Jurkat, Clone E6-1 (cell line): Measurements from ENCODE around the gene CCL5.
"Not testable (repeated sequence)": the region's sequence is repeated elsewhere in the genome, so short reads cannot be mapped to it uniquely, and the experiment has no call there.

Experiments
- DNase-seq: peaks from one replicate; pipeline ENCODE4 v3.0.0-alpha.2; 2011; ENCODE audit warnings: low read depth, low spot score
- H3K4me3 ChIP-seq: 2 replicates; pipeline ENCODE4 v1.5.1; 2011; ENCODE audit warnings: mild to moderate bottlenecking, low read length, control low read depth, moderate library complexity

The CCL5 gene

GRCh38 chr17:35900708-35901480 lies 20.7 kb upstream of the CCL5 start:
- H3K4me3 ChIP-seq, result no peak overlapping the region
- DNase-seq, result no peak

GRCh38 chr17:35900280-35900679 lies 20.1 kb upstream of the CCL5 start:
- DNase-seq, result no peak
- H3K4me3 ChIP-seq, result no peak overlapping the region

GRCh38 chr17:35898283-35899070 lies 18.3 kb upstream of the CCL5 start:
- H3K4me3 ChIP-seq, result no peak overlapping the region
- DNase-seq, result peak; percentile 34

- DNase-seq, H3K4me3 ChIP-seq: not testable (repeated sequence)
Observed at GRCh38 chr17:35897772-35898171, 17.6 kb upstream of the CCL5 start.

- no peak overlapping the region for H3K4me3 ChIP-seq
- DNase-seq, result no peak
Observed at GRCh38 chr17:35895636-35896587, 15.8 kb upstream of the CCL5 start.

- DNase-seq, result no peak
- no peak overlapping the region for H3K4me3 ChIP-seq
Observed at GRCh38 chr17:35894206-35894605, 14.0 kb upstream of the CCL5 start.

GRCh38 chr17:35893751-35894150 lies 13.6 kb upstream of the CCL5 start:
- no peak overlapping the region for H3K4me3 ChIP-seq
- DNase-seq, result no peak

- no peak for DNase-seq
- no peak overlapping the region for H3K4me3 ChIP-seq
Observed at GRCh38 chr17:35892091-35893035, 12.2 kb upstream of the CCL5 start.

GRCh38 chr17:35891269-35891668 lies 11.1 kb upstream of the CCL5 start:
- DNase-seq, result peak; percentile 81
- H3K4me3 ChIP-seq, result no peak overlapping the region

- DNase-seq, result peak; percentile 70
- H3K4me3 ChIP-seq, result no peak overlapping the region
Observed at GRCh38 chr17:35890774-35891155, 10.6 kb upstream of the CCL5 start.

- DNase-seq, result no peak
- no peak overlapping the region for H3K4me3 ChIP-seq
Observed at GRCh38 chr17:35889818-35890773, 9.9 kb upstream of the CCL5 start.

GRCh38 chr17:35889241-35889640 lies 9.1 kb upstream of the CCL5 start:
- DNase-seq, result no peak
- no peak overlapping the region for H3K4me3 ChIP-seq

- H3K4me3 ChIP-seq, result no peak overlapping the region
- DNase-seq, result no peak
Observed at GRCh38 chr17:35878361-35878760, 1.8 kb downstream of the CCL5 start.

GRCh38 chr17:35877345-35878029 lies 2.7 kb downstream of the CCL5 start:
- no peak for DNase-seq
- no peak overlapping the region for H3K4me3 ChIP-seq

GRCh38 chr17:35876534-35876933 lies 3.6 kb downstream of the CCL5 start:
- DNase-seq, result no peak
- H3K4me3 ChIP-seq, result no peak overlapping the region

GRCh38 chr17:35875800-35876139 lies 4.4 kb downstream of the CCL5 start:
- DNase-seq, result no peak
- no peak overlapping the region for H3K4me3 ChIP-seq
